ENCODE data around the gene PAXIP1.

PAXIP1 gene

GRCh38 chr7:154996101-154996500 lies 6.8 kb downstream of the PAXIP1 start:
- Histone ChIP-seq H2AFZ (ENCODE audit: low read depth) (no peak overlapping the region), H3K4me2 (no peak overlapping the region), H3K4me1 (ENCODE audit: low read depth, poor library complexity, severe bottlenecking) (peaks cover 9% of the 10 kb centered on the region), H4K20me1 (ENCODE audit: insufficient read depth) (no peaks in the 10 kb centered on the region; the same call in 1 of the 2 replicates), H3K36me3 (ENCODE audit: insufficient read depth) (peaks cover 4% of the 10 kb centered on the region; the same call in 1 of the 2 replicates), H3K27me3 (ENCODE audit: insufficient read depth, low read depth) (no peaks in the 10 kb centered on the region), H3K27ac (no peak overlapping the region), H3K4me3 (IDR thresholded peaks at IDR 0.05; ENCODE audit: insufficient read depth, low read depth, low read length) (no peak overlapping the region), H3K79me2 (ENCODE audit: insufficient read depth, low read depth) (peaks cover 32% of the 10 kb centered on the region), H3K9ac (no peak overlapping the region)
- TF ChIP-seq CTCF (conservative IDR thresholded peaks at IDR 0.05; ENCODE audit: low read depth, low read length) = no peak

- Histone ChIP-seq H3K4me3 (IDR thresholded peaks at IDR 0.05; ENCODE audit: insufficient read depth, low read depth, low read length) (no peak overlapping the region), H3K27me3 (ENCODE audit: insufficient read depth, low read depth) (no peaks in the 10 kb centered on the region), H3K9ac (no peak overlapping the region), H3K79me2 (ENCODE audit: insufficient read depth, low read depth) (peaks cover 21% of the 10 kb centered on the region; the same call in 1 of the 2 replicates), H3K4me2 (no peak overlapping the region), H3K36me3 (ENCODE audit: insufficient read depth) (peaks cover 11% of the 10 kb centered on the region; the same call in 1 of the 2 replicates), H3K27ac (no peak overlapping the region), H4K20me1 (ENCODE audit: insufficient read depth) (no peaks in the 10 kb centered on the region; the same call in 1 of the 2 replicates), H2AFZ (ENCODE audit: low read depth) (no peak overlapping the region), H3K4me1 (ENCODE audit: low read depth, poor library complexity, severe bottlenecking) (no peaks in the 10 kb centered on the region)
- no peak for TF ChIP-seq CTCF (conservative IDR thresholded peaks at IDR 0.05; ENCODE audit: low read depth, low read length)
Measured at GRCh38 chr7:154994996-154995395, 7.9 kb downstream of the PAXIP1 start.

- no peak overlapping the region for H3K4me3 ChIP-seq (IDR thresholded peaks at IDR 0.05; ENCODE audit: insufficient read depth, low read depth, low read length)
- no peak overlapping the region for H2AFZ ChIP-seq (ENCODE audit: low read depth)
- no peaks in the 10 kb centered on the region for H3K27me3 ChIP-seq (ENCODE audit: insufficient read depth, low read depth)
- H4K20me1 ChIP-seq (ENCODE audit: insufficient read depth) = no peaks in the 10 kb centered on the region
- 0 out of 2 replicates have a peak, but pooled peaks cover 9% of the 10 kb centered on the region for H3K79me2 ChIP-seq (ENCODE audit: insufficient read depth, low read depth)
- peaks cover 11% of the 10 kb centered on the region; the same call in 1 of the 2 replicates for H3K36me3 ChIP-seq (ENCODE audit: insufficient read depth)
- no peak overlapping the region for H3K4me2 ChIP-seq
- TF ChIP-seq CTCF (conservative IDR thresholded peaks at IDR 0.05; ENCODE audit: low read depth, low read length) = no peak
- no peak overlapping the region for H3K27ac ChIP-seq
- no peak overlapping the region for H3K9ac ChIP-seq
- H3K4me1 ChIP-seq (ENCODE audit: low read depth, poor library complexity, severe bottlenecking) = no peaks in the 10 kb centered on the region
Measured at GRCh38 chr7:154990964-154991540, 11.9 kb downstream of the PAXIP1 start.

GRCh38 chr7:154987571-154987970 lies 15.4 kb downstream of the PAXIP1 start:
- H3K4me1 ChIP-seq (ENCODE audit: low read depth, poor library complexity, severe bottlenecking) = no peaks in the 10 kb centered on the region
- H4K20me1 ChIP-seq (ENCODE audit: insufficient read depth) = peaks cover 4% of the 10 kb centered on the region; the same call in 1 of the 2 replicates
- no peak overlapping the region for H3K4me3 ChIP-seq (IDR thresholded peaks at IDR 0.05; ENCODE audit: insufficient read depth, low read depth, low read length)
- no peak overlapping the region for H3K27ac ChIP-seq
- H3K4me2 ChIP-seq = no peak overlapping the region
- no peak for TF ChIP-seq CTCF (conservative IDR thresholded peaks at IDR 0.05; ENCODE audit: low read depth, low read length)
- no peaks in the 10 kb centered on the region for H3K27me3 ChIP-seq (ENCODE audit: insufficient read depth, low read depth)
- no peak overlapping the region for H2AFZ ChIP-seq (ENCODE audit: low read depth)
- H3K79me2 ChIP-seq (ENCODE audit: insufficient read depth, low read depth) = no peaks in the 10 kb centered on the region
- peaks cover 12% of the 10 kb centered on the region; the same call in 1 of the 2 replicates for H3K36me3 ChIP-seq (ENCODE audit: insufficient read depth)
- H3K9ac ChIP-seq = no peak overlapping the region

All from KMS-11 (cell line).